IMR-90 (cell line): ENCODE data around the gene RRP8. TPM values are rescaled to one million over a fixed set of nuclear protein-coding genes. Genes with fewer than 3 reads are reported as not detected.

Experiments used
- ATAC-seq: fragments of 200-7000 bp; cut with Tn5 transposase; 2 replicates; pipeline ENCODE4 v1.9.1; 2020; ENCODE audit warnings: low read depth, mild to moderate bottlenecking, moderate library complexity
- BruUV-seq: library from RNA; stranded (reverse); fragments of 400-500 nt; replicated peaks from 2 replicates; lab custom pipeline; 2021; lab: Mats Ljungman, UMichigan
- CTCF ChIA-PET: fragments of 300-600 bp; formaldehyde crosslinking; extraction: SDS; loops from one replicate; lab custom pipeline; 2021; ENCODE audit warnings: antibody characterized with exemption; lab: Yijun Ruan, JAX
- POLR2A ChIA-PET: fragments of 300-600 bp; sonication (Branson Sonifier 250); formaldehyde crosslinking; loops from one replicate; lab custom pipeline; 2022; ENCODE audit warnings: antibody characterized with exemption; ENCODE audit not compliant: unreplicated experiment; lab: Charles Lee
- DNase-seq: peaks from one replicate; pipeline ENCODE4 v3.0.0; 2013
- H2AFZ ChIP-seq: replicated peaks from 2 replicates; pipeline ENCODE3; 2013; ENCODE audit warnings: low read length, mild to moderate bottlenecking; ENCODE audit not compliant: poor library complexity
- H2AK5ac ChIP-seq: 2 replicates; pipeline ENCODE4 v1.6.1; 2013; ENCODE audit warnings: low read depth, low read length, inconsistent platforms
- H2AK9ac ChIP-seq: replicated peaks from 2 replicates; pipeline ENCODE3; 2013; ENCODE audit warnings: mild to moderate bottlenecking, low read depth, low read length, moderate library complexity; ENCODE audit not compliant: poor library complexity
- H2BK120ac ChIP-seq: 2 replicates; pipeline ENCODE4 v1.6.1; 2013; ENCODE audit warnings: low read depth, low read length, inconsistent platforms
- H2BK15ac ChIP-seq: 3 replicates; pipeline ENCODE4 v1.6.1; 2013; ENCODE audit warnings: low read depth, low read length, inconsistent platforms
- H2BK20ac ChIP-seq: 2 replicates; pipeline ENCODE4 v1.6.1; 2013; ENCODE audit warnings: low read depth, mild to moderate bottlenecking, inconsistent platforms, low read length, moderate library complexity
- H2BK5ac ChIP-seq: 2 replicates; pipeline ENCODE4 v1.6.1; 2013; ENCODE audit warnings: mild to moderate bottlenecking, low read depth, low read length, inconsistent platforms; ENCODE audit not compliant: poor library complexity, severe bottlenecking
- H3K14ac ChIP-seq: replicated peaks from 2 replicates; pipeline ENCODE4 v1.6.1; 2013; ENCODE audit warnings: low read depth, low read length, inconsistent platforms
- H3K18ac ChIP-seq: 2 replicates; pipeline ENCODE4 v1.6.1; 2013; ENCODE audit warnings: low read depth, low read length, control low read depth
- H3K23ac ChIP-seq: 2 replicates; pipeline ENCODE4 v1.6.1; 2013; ENCODE audit warnings: low read depth, low read length, inconsistent platforms
- H3K27ac ChIP-seq: 2 replicates; pipeline ENCODE4 v1.5.1; 2013; ENCODE audit warnings: mild to moderate bottlenecking, control low read depth, low read length; ENCODE audit not compliant: insufficient read depth
- H3K27me3 ChIP-seq: 2 replicates; pipeline ENCODE4 v1.6.1; 2013; ENCODE audit warnings: low read length; ENCODE audit not compliant: control insufficient read depth, insufficient read depth
- H3K36me3 ChIP-seq: 2 replicates; pipeline ENCODE4 v1.6.1; 2013; ENCODE audit warnings: low read length, mixed read lengths; ENCODE audit not compliant: control insufficient read depth, insufficient read depth
- H3K4ac ChIP-seq: 2 replicates; pipeline ENCODE4 v1.6.1; 2013; ENCODE audit warnings: low read depth, low read length, inconsistent platforms
- H3K4me1 ChIP-seq: 2 replicates; pipeline ENCODE4 v1.6.1; 2013; ENCODE audit warnings: low read length, mixed read lengths; ENCODE audit not compliant: control insufficient read depth, insufficient read depth
- H3K4me2 ChIP-seq: 2 replicates; pipeline ENCODE4 v1.6.1; 2013; ENCODE audit warnings: low read depth, mild to moderate bottlenecking, control low read depth, low read length, moderate library complexity
- H3K4me3 ChIP-seq: 2 replicates; pipeline ENCODE4 v1.5.1; 2013; ENCODE audit warnings: low read depth, mild to moderate bottlenecking, control low read depth, low read length, moderate library complexity; ENCODE audit not compliant: insufficient read depth
- H3K56ac ChIP-seq: 2 replicates; pipeline ENCODE4 v1.6.1; 2013; ENCODE audit warnings: low read length, inconsistent platforms; ENCODE audit not compliant: insufficient read depth; ENCODE audit errors: extremely low read depth
- H3K79me1 ChIP-seq, 2 experiments: 2 replicates each; pipeline ENCODE4 v1.6.1; 2013; ENCODE audit warnings: low read length in 2 of 2, inconsistent platforms in 1 of 2, low read depth in 1 of 2
- H3K9ac ChIP-seq: 2 replicates; pipeline ENCODE4 v1.6.1; 2013; ENCODE audit warnings: low read depth, low read length, control low read depth
- H3K9me1 ChIP-seq: 2 replicates; pipeline ENCODE4 v1.6.1; 2013; ENCODE audit warnings: low read length, inconsistent platforms; ENCODE audit not compliant: insufficient read depth
- H3K9me3 ChIP-seq: 2 replicates; pipeline ENCODE4 v1.6.1; 2013; ENCODE audit warnings: low read length; ENCODE audit not compliant: control insufficient read depth, insufficient read depth
- H4K20me1 ChIP-seq: 2 replicates; pipeline ENCODE4 v1.6.1; 2013; ENCODE audit warnings: low read length, inconsistent platforms; ENCODE audit not compliant: insufficient read depth
- H4K5ac ChIP-seq: 2 replicates; pipeline ENCODE4 v1.6.1; 2013; ENCODE audit warnings: mild to moderate bottlenecking, low read depth, low read length, control low read depth
- H4K8ac ChIP-seq, 2 experiments: 2 replicates each; pipeline ENCODE4 v1.6.1; 2013; ENCODE audit warnings: low read depth in 2 of 2, low read length in 2 of 2, control low read depth in 1 of 2, inconsistent platforms in 1 of 2
- H4K91ac ChIP-seq: 2 replicates; pipeline ENCODE4 v1.6.1; 2013; ENCODE audit warnings: low read depth, low read length, inconsistent platforms; ENCODE audit not compliant: insufficient read depth
- BHLHE40 ChIP-seq: fragments of 150-350 bp; IDR thresholded peaks from 2 replicates; pipeline ENCODE4 v1.6.1; 2016; ENCODE audit warnings: mild to moderate bottlenecking, low read depth, low read length
- CEBPB ChIP-seq: IDR thresholded peaks from 2 replicates; pipeline ENCODE4 v1.6.1; 2012; ENCODE audit warnings: low read depth, low read length, improper control_type of control experiment
- CHD1 ChIP-seq: IDR thresholded peaks from 2 replicates; pipeline ENCODE4 v1.6.1; 2012; ENCODE audit warnings: low read depth, low read length, improper control_type of control experiment
- FOS ChIP-seq: fragments of 150-350 bp; IDR thresholded peaks from 2 replicates; pipeline ENCODE4 v1.6.1; 2016; ENCODE audit warnings: low read depth, low read length
- MAFK ChIP-seq: IDR thresholded peaks from 2 replicates; pipeline ENCODE4 v1.6.1; 2012; ENCODE audit warnings: low read depth, low read length, improper control_type of control experiment
- MAZ ChIP-seq: IDR thresholded peaks from 2 replicates; pipeline ENCODE4 v1.6.1; 2012; ENCODE audit warnings: low read depth, mild to moderate bottlenecking, low read length, improper control_type of control experiment, moderate library complexity, borderline replicate concordance
- MXI1 ChIP-seq: IDR thresholded peaks from 2 replicates; pipeline ENCODE4 v1.6.1; 2012; ENCODE audit warnings: low read depth, mild to moderate bottlenecking, low read length, moderate library complexity, borderline replicate concordance
- NFE2L2 ChIP-seq: fragments of 150-350 bp; IDR thresholded peaks from 2 replicates; pipeline ENCODE4 v1.6.1; 2016; ENCODE audit warnings: low read depth, mild to moderate bottlenecking, low read length
- RCOR1 ChIP-seq: IDR thresholded peaks from 2 replicates; pipeline ENCODE4 v1.6.1; 2012; ENCODE audit warnings: mild to moderate bottlenecking, low read length, improper control_type of control experiment; ENCODE audit not compliant: insufficient replicate concordance
- RFX5 ChIP-seq: IDR thresholded peaks from 2 replicates; pipeline ENCODE4 v1.8.0; 2012; ENCODE audit warnings: low read depth, mild to moderate bottlenecking, low read length, moderate library complexity
- SMC3 ChIP-seq: fragments of 150-350 bp; IDR thresholded peaks from 2 replicates; pipeline ENCODE4 v1.6.1; 2016; ENCODE audit warnings: low read depth, mild to moderate bottlenecking, antibody characterized with exemption, low read length, moderate library complexity
- dilution Hi-C: fragments of 300-500 bp; cut with HindIII; formaldehyde crosslinking; loops from one replicate; pipeline ENCODE4 v1.14.3; 2018; ENCODE audit warnings: low sequenced_read_pairs; ENCODE audit not compliant: unreplicated experiment
- in situ Hi-C: fragments of 300-500 bp; cut with MboI; formaldehyde crosslinking; loops from 3 replicates; pipeline ENCODE4 v1.14.3; 2019; ENCODE audit warnings: low sequenced_read_pairs, inconsistent platforms, mixed read lengths
- intact Hi-C: fragments of 100-400 bp; cut with micrococcal nuclease; formaldehyde crosslinking; loops from 2 replicates; pipeline ENCODE4 v1.10.0; 2022
- polyA plus RNA-seq, 3 experiments: library from polyadenylated mRNA; depleted of rRNA; stranded (reverse); fragments of >200 nt; gene quantifications; 2 replicates each; pipeline ENCODE4 v1.2.3, GENCODE V29; 2012; ENCODE audit warnings: low replicate concordance in 1 of 3
- total RNA-seq: library from RNA; depleted of rRNA; stranded (reverse); fragments of >200 nt; gene quantifications from 2 replicates; pipeline ENCODE4 v1.2.3, GENCODE V29; 2012
- TF ChIP-seq, protein P1 (sequence below): fragments of 150-350 bp; IDR thresholded peaks from 2 replicates; pipeline ENCODE4 v1.6.1; 2016; ENCODE audit warnings: low read depth, mild to moderate bottlenecking, low read length, moderate library complexity, borderline replicate concordance
- TF ChIP-seq, protein P2 (sequence below): conservative IDR thresholded peaks from 2 replicates; pipeline ENCODE4 v1.5.1; 2012; ENCODE audit warnings: mild to moderate bottlenecking, low read depth, low read length, improper control_type of control experiment
- TF ChIP-seq, protein P3 (sequence below): fragments of 150-350 bp; IDR thresholded peaks from 2 replicates; pipeline ENCODE4 v1.6.1; 2017; ENCODE audit warnings: mild to moderate bottlenecking, antibody characterized with exemption, low read length, low read depth

Gene RRP8
- total and polyA plus RNA-seq, 2 of the 4 experiments (the other 2 are of a cell fraction), result 10.8 to 11.5 TPM

DNA sequence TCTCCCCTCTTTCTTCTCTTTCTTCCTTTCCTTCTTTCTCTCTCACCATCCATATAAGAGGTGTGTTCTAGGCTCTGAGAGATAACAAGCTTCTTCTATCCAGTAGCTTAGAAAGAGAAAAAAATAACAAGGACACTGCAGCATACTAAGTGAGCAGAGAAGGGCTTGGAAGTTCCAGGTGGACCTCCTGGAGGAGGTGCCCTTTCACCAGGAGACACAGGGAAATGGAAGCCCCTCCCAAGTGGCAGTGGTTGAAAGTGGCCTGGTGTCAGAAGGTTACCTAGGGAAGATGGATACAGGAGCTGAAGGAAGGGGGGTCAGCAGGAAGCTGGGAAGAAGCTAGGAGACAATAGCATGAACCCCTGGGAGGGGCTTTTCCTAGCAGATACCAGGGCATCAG lies 46.7 kb upstream of the RRP8 start:
- no peak overlapping the region for H3K4me2 ChIP-seq
- H2AK9ac ChIP-seq, result no peak overlapping the region
- peaks cover 7% of the 10 kb centered on the region; the same call in 1 of the 2 replicates for H4K20me1 ChIP-seq
- no peak overlapping the region for H2BK120ac ChIP-seq
- ChIA-PET CTCF (interaction anchor here (0.8 kb wide), 1 partner anchor 32 kb away, joined by 4 read pairs; no protein-coding TSS in a partner anchor), POLR2A (no interaction called here)
- peaks cover 8 to 45% of the 10 kb centered on the region in 2 experiments; a peak in 3 of 4 replicates for H3K79me1 ChIP-seq
- no peak overlapping the region for H4K8ac ChIP-seq
- no peak overlapping the region for H3K14ac ChIP-seq
- H2BK15ac ChIP-seq, result no peak overlapping the region
- no peak overlapping the region for H2BK20ac ChIP-seq
- TF ChIP-seq, protein P1, sequence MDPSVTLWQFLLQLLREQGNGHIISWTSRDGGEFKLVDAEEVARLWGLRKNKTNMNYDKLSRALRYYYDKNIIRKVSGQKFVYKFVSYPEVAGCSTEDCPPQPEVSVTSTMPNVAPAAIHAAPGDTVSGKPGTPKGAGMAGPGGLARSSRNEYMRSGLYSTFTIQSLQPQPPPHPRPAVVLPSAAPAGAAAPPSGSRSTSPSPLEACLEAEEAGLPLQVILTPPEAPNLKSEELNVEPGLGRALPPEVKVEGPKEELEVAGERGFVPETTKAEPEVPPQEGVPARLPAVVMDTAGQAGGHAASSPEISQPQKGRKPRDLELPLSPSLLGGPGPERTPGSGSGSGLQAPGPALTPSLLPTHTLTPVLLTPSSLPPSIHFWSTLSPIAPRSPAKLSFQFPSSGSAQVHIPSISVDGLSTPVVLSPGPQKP, result no peak
- no peak for TF ChIP-seq FOS
- no peak for TF ChIP-seq MXI1
- TF ChIP-seq CEBPB, result no peak
- no peak for TF ChIP-seq RCOR1
- no peak for TF ChIP-seq MAFK
- TF ChIP-seq, protein P2, sequence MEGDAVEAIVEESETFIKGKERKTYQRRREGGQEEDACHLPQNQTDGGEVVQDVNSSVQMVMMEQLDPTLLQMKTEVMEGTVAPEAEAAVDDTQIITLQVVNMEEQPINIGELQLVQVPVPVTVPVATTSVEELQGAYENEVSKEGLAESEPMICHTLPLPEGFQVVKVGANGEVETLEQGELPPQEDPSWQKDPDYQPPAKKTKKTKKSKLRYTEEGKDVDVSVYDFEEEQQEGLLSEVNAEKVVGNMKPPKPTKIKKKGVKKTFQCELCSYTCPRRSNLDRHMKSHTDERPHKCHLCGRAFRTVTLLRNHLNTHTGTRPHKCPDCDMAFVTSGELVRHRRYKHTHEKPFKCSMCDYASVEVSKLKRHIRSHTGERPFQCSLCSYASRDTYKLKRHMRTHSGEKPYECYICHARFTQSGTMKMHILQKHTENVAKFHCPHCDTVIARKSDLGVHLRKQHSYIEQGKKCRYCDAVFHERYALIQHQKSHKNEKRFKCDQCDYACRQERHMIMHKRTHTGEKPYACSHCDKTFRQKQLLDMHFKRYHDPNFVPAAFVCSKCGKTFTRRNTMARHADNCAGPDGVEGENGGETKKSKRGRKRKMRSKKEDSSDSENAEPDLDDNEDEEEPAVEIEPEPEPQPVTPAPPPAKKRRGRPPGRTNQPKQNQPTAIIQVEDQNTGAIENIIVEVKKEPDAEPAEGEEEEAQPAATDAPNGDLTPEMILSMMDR, result no peak
- no peak for TF ChIP-seq CHD1
- TF ChIP-seq MAZ, result no peak
- no peak for TF ChIP-seq RFX5
- no peak for TF ChIP-seq NFE2L2
- TF ChIP-seq BHLHE40, result no peak
- TF ChIP-seq, protein P3, sequence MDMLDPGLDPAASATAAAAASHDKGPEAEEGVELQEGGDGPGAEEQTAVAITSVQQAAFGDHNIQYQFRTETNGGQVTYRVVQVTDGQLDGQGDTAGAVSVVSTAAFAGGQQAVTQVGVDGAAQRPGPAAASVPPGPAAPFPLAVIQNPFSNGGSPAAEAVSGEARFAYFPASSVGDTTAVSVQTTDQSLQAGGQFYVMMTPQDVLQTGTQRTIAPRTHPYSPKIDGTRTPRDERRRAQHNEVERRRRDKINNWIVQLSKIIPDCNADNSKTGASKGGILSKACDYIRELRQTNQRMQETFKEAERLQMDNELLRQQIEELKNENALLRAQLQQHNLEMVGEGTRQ, result no peak
- TF ChIP-seq SMC3, result no peak
- H3K9me3 ChIP-seq, result no peaks in the 10 kb centered on the region
- peaks cover 18% of the 10 kb centered on the region for H3K4me1 ChIP-seq
- no peak overlapping the region for H3K27ac ChIP-seq
- BruUV-seq, result no TSS peak
- no peak for DNase-seq
- H3K9me1 ChIP-seq, result peaks cover 38% of the 10 kb centered on the region
- H3K56ac ChIP-seq, result no peak overlapping the region
- H3K27me3 ChIP-seq, result peaks cover 10% of the 10 kb centered on the region
- no peak overlapping the region for H3K23ac ChIP-seq
- ATAC-seq, result no peak
- no peak overlapping the region for H3K9ac ChIP-seq
- no peak overlapping the region for H3K4me3 ChIP-seq
- no peaks in the 10 kb centered on the region for H3K36me3 ChIP-seq
- no peak overlapping the region for H4K91ac ChIP-seq
- no peak overlapping the region for H3K18ac ChIP-seq
- no peak overlapping the region for H2AK5ac ChIP-seq
- no peak overlapping the region for H3K4ac ChIP-seq
- in situ Hi-C loops (no loop called here), intact Hi-C loops (no loop called here), dilution Hi-C loops (no loop called here)
- H2BK5ac ChIP-seq, result no peak overlapping the region
- H4K5ac ChIP-seq, result no peak overlapping the region
- H2AFZ ChIP-seq, result no peak overlapping the region
